ENCODE results near the gene UTP18.

UTP18 gene

DNA sequence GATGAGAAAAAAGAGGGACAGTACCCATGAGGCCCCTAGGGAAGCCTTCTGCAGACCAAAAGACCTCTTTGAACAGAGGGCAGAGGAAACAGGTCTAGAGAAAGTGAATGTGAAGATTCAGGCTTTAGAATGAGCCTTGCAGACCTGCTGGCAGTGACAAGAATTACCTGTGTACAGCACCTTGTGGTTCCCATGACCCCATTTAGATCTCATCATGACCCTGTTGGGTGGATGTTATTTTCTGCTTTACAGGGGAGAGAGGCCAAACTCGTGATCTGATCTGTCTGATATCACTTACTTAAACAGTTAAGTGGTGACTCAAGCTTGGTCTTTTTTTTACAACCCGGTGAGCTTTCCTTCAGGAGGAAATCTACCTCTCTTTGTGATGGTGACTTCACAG is 81.9 kb downstream of the UTP18 start:
- Histone ChIP-seq H3K36me3 (ENCODE audit: control insufficient read depth, low read depth, low read length) (no peaks in the 10 kb centered on the region), H3K9ac (ENCODE audit: low read length) (no peak overlapping the region), H3K27me3 (ENCODE audit: control insufficient read depth, insufficient read depth, low read length) (no peaks in the 10 kb centered on the region), H3K4me1 (ENCODE audit: control insufficient read depth, low read depth, low read length) (no peaks in the 10 kb centered on the region), H3K4me3 (ENCODE audit: low read length) (no peak overlapping the region), H3K27ac (ENCODE audit: low read length) (no peak overlapping the region), H3K9me3 (ENCODE audit: control insufficient read depth, low read depth, low read length) (no peaks in the 10 kb centered on the region)

DNA sequence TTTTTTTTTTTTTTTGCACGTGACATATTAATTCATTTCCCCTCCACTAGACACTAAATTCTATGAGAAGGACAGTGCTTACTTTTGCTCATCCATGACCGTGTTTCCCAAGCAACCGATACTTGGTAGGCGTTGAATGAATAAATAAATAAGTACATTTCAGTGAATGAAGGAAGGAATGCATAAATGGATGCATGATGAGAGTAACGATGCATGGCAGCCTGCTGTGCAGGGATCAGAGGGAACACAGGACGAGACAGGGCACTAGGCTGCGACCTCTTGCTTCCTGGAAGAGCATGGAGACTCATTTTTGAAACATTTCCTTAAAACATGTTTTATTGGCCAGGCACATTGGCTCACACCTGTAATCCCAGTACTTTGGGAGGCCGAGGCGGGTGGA is 84.2 kb downstream of the UTP18 start:
- Histone ChIP-seq H3K4me1 (ENCODE audit: control insufficient read depth, low read depth, low read length) (no peaks in the 10 kb centered on the region), H3K4me3 (ENCODE audit: low read length) (no peak overlapping the region), H3K9me3 (ENCODE audit: control insufficient read depth, low read depth, low read length) (no peaks in the 10 kb centered on the region), H3K27me3 (ENCODE audit: control insufficient read depth, insufficient read depth, low read length) (no peaks in the 10 kb centered on the region), H3K36me3 (ENCODE audit: control insufficient read depth, low read depth, low read length) (no peaks in the 10 kb centered on the region), H3K9ac (ENCODE audit: low read length) (no peak overlapping the region), H3K27ac (ENCODE audit: low read length) (no peak overlapping the region)

DNA sequence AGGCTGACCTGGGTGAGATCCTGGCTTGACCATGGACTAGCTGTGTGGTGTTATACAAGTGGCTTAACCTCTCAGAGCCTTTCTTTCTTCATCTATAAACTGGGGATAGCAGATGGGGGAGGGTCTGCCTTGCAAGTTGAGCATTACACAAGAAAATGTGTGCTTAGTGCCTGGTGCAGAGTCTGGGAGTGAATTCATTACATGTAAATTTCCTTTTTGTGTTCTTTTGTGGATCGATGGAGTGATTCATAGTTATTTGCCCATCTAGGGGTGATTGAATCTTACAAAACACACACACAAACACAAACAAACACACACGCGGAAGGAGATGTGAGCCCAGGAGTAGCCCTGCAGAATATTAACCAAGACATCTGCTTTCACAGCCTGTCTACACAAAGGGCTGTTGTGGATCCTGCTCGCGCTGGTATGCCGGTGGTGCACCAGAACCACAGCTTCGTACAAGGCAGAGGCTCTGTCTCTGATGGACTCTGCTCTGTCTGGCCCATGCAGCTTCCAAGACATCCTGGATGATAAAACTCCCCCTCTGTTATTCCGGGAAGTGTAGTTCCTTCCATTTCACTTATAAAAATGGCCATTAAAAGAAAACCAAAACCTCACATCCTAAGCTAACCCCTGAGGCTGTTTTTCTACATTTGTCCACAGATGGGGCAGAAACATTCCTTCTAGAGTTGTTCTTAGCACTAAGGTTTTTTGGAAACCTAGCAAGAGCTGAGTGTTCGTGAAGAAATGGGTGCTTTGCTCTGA is 86.1 kb downstream of the UTP18 start:
- Histone ChIP-seq H3K36me3 (ENCODE audit: control insufficient read depth, low read depth, low read length) (no peaks in the 10 kb centered on the region), H3K9ac (ENCODE audit: low read length) (no peak overlapping the region), H3K4me1 (ENCODE audit: control insufficient read depth, low read depth, low read length) (no peaks in the 10 kb centered on the region), H3K9me3 (ENCODE audit: control insufficient read depth, low read depth, low read length) (no peaks in the 10 kb centered on the region), H3K27me3 (ENCODE audit: control insufficient read depth, insufficient read depth, low read length) (no peaks in the 10 kb centered on the region), H3K27ac (ENCODE audit: low read length) (no peak overlapping the region), H3K4me3 (ENCODE audit: low read length) (no peak overlapping the region)

All from iPS-18a (cell line).